Measurements from ENCODE around the gene DHCR7. TPM values are rescaled to one million over a fixed set of nuclear protein-coding genes. Genes with fewer than 3 reads are reported as not detected.
A peak's percentile ranks its signal among the peaks of the same experiment; 100 is the strongest.

The DHCR7 gene
- total and polyA plus RNA-seq, 4 donors: 32.3 to 115 (median 72.4) TPM

DNA sequence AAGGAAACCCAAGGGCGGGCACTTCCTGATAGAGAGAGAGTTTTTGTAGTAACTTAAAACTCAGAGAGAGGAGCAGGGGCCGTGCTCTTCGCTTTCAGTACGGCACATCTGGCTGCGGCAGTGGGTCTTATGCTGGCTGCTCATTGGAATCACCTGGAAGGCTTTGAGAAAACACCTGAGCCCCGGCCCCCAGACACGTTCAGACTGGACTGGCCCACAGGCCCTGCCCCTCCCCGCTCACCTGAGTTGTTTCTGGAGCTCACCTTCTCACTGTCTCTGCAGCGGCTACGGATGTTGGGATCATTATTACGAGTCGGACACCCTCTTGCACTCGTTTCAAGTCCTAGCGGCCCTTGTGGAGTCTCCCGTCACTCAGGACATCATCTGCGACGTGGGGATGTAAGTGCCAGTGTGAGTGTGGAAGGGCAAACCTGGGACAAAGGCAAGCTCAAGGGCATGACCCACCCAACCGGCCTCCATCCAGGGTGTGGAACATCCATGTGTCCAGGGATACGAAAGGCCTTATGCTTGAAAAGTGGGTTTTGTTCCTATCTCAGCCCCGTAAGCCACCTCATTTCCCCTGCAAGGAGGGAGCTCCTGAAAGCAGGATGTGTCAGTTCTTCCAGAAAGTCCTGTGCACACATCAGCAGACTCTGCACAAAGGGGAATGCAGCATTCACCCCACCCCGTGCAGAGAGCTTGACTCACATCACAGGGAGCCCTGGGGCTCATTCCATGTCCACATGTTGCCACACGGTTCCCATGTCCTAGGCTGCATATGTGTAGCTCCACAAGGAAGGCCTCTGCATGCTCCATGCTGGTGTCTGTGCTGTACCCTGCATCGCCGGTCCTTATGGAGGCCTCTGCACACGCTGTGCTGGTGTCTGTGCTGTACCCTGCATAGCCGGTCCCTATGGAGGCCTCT lies 10.2 kb upstream of the DHCR7 start:
- 94% methylated on average over 25 of the region's 26 CpGs for WGBS (ENCODE audit: insufficient coverage)
- no peak for DNase-seq (ENCODE audit: low read depth in 4 of 6, low spot score in 6 of 6)

GRCh38 chr11:71456831-71457230 lies 8.6 kb upstream of the DHCR7 start:
- Histone ChIP-seq H3K27ac (ENCODE audit: low read depth, low read length) (no peak overlapping the region), H3K36me3 (ENCODE audit: control insufficient read depth, insufficient read depth, low read length) (peaks cover 45% of the 10 kb centered on the region), H3K4me3 (ENCODE audit: low read depth, low read length) (no peak overlapping the region), H3K4me1 (ENCODE audit: control insufficient read depth, insufficient read depth, low read length) (peaks cover 30% of the 10 kb centered on the region), H3K9me3 (ENCODE audit: control insufficient read depth, insufficient read depth, low read length) (no peaks in the 10 kb centered on the region), H3K27me3 (ENCODE audit: control insufficient read depth, insufficient read depth, low read length) (no peaks in the 10 kb centered on the region)
- DNase-seq (ENCODE audit: low read depth in 4 of 6, low spot score in 6 of 6): no peak
- WGBS (ENCODE audit: insufficient coverage): 97% methylated on average over 9 of the region's 10 CpGs

More for the DNA sequence above, 10.2 kb upstream of the DHCR7 start:
- H3K4me1 ChIP-seq (ENCODE audit: control insufficient read depth, insufficient read depth, low read length): peaks cover 21% of the 10 kb centered on the region
- H3K9me3 ChIP-seq (ENCODE audit: control insufficient read depth, insufficient read depth, low read length): no peaks in the 10 kb centered on the region
- peaks cover 54% of the 10 kb centered on the region for H3K36me3 ChIP-seq (ENCODE audit: control insufficient read depth, insufficient read depth, low read length)
- H3K4me3 ChIP-seq (ENCODE audit: low read depth, low read length): no peak overlapping the region
- H3K27me3 ChIP-seq (ENCODE audit: control insufficient read depth, insufficient read depth, low read length): no peaks in the 10 kb centered on the region
- no peak overlapping the region for H3K27ac ChIP-seq (ENCODE audit: low read depth, low read length)

DNA sequence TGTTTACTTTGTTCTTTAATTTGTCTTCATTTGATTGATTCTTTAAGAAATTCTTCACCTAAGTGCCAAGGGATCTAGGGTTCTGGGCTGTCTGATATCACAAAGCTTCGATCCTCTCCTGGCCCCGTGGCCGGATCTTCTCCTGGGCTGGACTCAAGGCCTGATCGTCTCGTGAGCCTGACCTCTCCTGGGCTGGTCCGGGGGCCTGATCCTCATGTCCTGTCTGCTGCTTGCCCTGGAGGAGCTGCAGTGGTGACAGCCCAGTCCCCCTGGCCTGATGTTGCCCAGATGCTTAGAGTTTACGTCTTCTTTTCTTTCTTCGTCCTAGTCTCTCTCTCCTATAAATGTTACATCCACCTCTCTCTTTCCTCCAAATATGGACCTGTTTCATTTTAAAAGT lies 8.1 kb upstream of the DHCR7 start:
- WGBS (ENCODE audit: insufficient coverage): 95% methylated on average over 5 of the region's 8 CpGs
- peaks cover 40% of the 10 kb centered on the region for H3K36me3 ChIP-seq (ENCODE audit: control insufficient read depth, insufficient read depth, low read length)
- H3K9me3 ChIP-seq (ENCODE audit: control insufficient read depth, insufficient read depth, low read length): no peaks in the 10 kb centered on the region

GRCh38 chr11:71454470-71455113 lies 6.4 kb upstream of the DHCR7 start:
- Histone ChIP-seq H3K4me1 (ENCODE audit: control insufficient read depth, insufficient read depth, low read length) (peaks cover 35% of the 10 kb centered on the region), H3K9me3 (ENCODE audit: control insufficient read depth, insufficient read depth, low read length) (no peaks in the 10 kb centered on the region), H3K27ac (ENCODE audit: low read depth, low read length) (no peak overlapping the region), H3K27me3 (ENCODE audit: control insufficient read depth, insufficient read depth, low read length) (no peaks in the 10 kb centered on the region), H3K36me3 (ENCODE audit: control insufficient read depth, insufficient read depth, low read length) (peaks cover 33% of the 10 kb centered on the region), H3K4me3 (ENCODE audit: low read depth, low read length) (no peak overlapping the region)
- peak in 1 of 6 donors; percentile 66 for DNase-seq (ENCODE audit: low read depth in 4 of 6, low spot score in 6 of 6)
- WGBS (ENCODE audit: insufficient coverage): 70% methylated on average over 4 of the region's 7 CpGs

More for the DNA sequence above, 8.1 kb upstream of the DHCR7 start:
- Histone ChIP-seq H3K4me1 (ENCODE audit: control insufficient read depth, insufficient read depth, low read length) (peaks cover 33% of the 10 kb centered on the region), H3K4me3 (ENCODE audit: low read depth, low read length) (no peak overlapping the region), H3K27ac (ENCODE audit: low read depth, low read length) (no peak overlapping the region), H3K27me3 (ENCODE audit: control insufficient read depth, insufficient read depth, low read length) (no peaks in the 10 kb centered on the region)
- DNase-seq (ENCODE audit: low read depth in 4 of 6, low spot score in 6 of 6): no peak

GRCh38 chr11:71453918-71454304 lies 5.7 kb upstream of the DHCR7 start:
- H3K9me3 ChIP-seq (ENCODE audit: control insufficient read depth, insufficient read depth, low read length): no peaks in the 10 kb centered on the region
- 100% methylated on average over 2 of the region's 7 CpGs for WGBS (ENCODE audit: insufficient coverage)
- no peak for DNase-seq (ENCODE audit: low read depth in 4 of 6, low spot score in 6 of 6)
- no peak overlapping the region for H3K27ac ChIP-seq (ENCODE audit: low read depth, low read length)
- no peaks in the 10 kb centered on the region for H3K27me3 ChIP-seq (ENCODE audit: control insufficient read depth, insufficient read depth, low read length)
- peak overlapping the region; percentile 93 for H3K4me3 ChIP-seq (ENCODE audit: low read depth, low read length)
- H3K4me1 ChIP-seq (ENCODE audit: control insufficient read depth, insufficient read depth, low read length): peaks cover 35% of the 10 kb centered on the region
- H3K36me3 ChIP-seq (ENCODE audit: control insufficient read depth, insufficient read depth, low read length): peaks cover 26% of the 10 kb centered on the region

DNA sequence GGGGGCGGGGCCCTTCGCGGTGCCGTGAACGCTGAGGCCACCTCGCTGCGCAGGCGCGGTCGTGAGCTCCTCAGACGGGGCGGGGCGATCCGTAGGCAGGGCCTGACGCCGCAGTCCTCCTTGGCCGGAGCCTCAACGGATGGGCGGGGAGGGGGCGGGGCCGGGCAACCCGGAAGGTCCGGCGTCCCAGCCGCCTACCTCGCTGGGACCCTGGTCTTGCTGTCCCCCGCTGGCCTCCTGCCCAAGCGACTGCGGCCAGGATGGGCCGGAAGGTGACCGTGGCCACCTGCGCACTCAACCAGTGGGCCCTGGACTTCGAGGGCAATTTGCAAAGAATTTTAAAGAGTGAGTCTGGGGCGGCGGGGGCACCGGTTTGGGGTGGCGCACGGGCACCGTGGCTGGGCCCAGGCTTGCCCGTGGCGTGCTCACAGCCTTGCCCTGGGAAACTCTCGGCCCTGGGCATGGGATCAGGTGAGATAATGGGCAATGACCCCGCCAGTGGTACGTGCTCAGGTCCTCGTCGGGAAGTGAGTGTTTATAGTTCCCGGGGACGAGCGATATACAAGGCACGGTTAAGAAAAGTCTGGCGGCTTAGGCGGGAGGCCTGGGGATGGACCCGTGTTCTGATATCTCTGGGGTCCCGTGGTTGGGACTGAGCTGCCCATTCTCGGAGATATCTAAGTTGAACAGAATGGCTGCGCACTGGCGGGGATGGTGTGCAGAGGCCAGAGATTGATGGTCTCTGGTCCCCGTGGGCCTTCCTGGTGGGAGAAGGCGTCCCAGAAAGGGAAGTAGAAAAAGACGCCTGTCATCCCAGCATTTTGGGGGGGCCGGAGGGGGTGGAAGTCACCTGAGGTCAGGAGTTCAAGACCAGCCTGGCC lies 5.1 kb upstream of the DHCR7 start, which contains the start of gene NADSYN1:
TSS of gene NADSYN1 (plus strand) at position 167 of the 881 bp plus-strand sequence. CDS start at position 261, 94 bp downstream.
- Histone ChIP-seq H3K4me3 (ENCODE audit: low read depth, low read length) (peak within 1 kb of the TSS; percentile 93), H3K36me3 (ENCODE audit: control insufficient read depth, insufficient read depth, low read length) (peaks cover 19% of the 10 kb centered on the region), H3K27ac (ENCODE audit: low read depth, low read length) (peak within 1 kb of the TSS; percentile 44), H3K4me1 (ENCODE audit: control insufficient read depth, insufficient read depth, low read length) (peaks cover 37% of the 10 kb centered on the region), H3K27me3 (ENCODE audit: control insufficient read depth, insufficient read depth, low read length) (no peaks in the 10 kb centered on the region), H3K9me3 (ENCODE audit: control insufficient read depth, insufficient read depth, low read length) (no peaks in the 10 kb centered on the region)
- WGBS (ENCODE audit: insufficient coverage): under 1% methylated on average over 57 of the region's 61 CpGs
- peak; percentile 82 to 98 (median 92) for DNase-seq (ENCODE audit: low read depth in 4 of 6, low spot score in 6 of 6)

DNA sequence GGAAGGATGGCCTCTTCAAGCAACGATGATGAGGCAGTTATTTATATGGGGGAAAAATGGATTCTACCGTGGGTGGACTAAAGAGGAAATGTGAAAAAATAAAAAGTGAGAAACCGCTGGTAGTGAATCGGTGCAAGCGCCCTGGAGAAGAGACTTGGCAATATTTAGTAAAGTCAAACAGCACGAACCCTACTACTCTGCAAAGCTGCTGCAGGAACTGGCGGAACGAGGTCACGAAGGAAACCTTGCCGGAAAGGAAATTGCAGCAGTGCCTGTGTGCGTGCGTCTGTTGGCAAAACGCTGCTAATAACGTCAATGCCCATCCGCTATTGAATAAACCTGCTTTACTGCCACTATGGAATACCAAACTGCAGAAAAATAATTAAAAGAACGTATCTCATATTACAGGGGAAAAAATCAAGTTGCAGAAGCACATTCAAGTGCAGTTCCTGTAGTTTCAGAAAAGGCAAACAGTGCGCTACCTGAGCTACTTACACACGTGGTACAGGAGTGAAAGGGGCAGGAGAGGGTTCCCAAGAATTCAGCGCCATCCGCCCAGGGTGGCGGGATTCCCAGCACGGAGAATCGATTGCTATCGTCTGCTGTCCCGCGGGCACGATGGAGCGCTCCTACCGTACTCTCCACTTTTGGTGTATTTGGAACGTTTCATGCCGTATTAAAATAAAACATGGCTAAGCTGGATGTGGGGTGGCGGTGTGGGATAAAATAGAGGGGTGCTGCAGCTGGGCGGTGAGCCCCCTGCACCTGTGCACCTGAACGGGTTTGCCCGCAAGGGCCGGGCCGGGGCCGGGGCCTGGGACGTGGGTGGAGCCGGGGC lies 4.2 kb upstream of the DHCR7 start:
- Histone ChIP-seq H3K27me3 (ENCODE audit: control insufficient read depth, insufficient read depth, low read length) (no peaks in the 10 kb centered on the region), H3K4me3 (ENCODE audit: low read depth, low read length) (peak overlapping the region; percentile 93), H3K9me3 (ENCODE audit: control insufficient read depth, insufficient read depth, low read length) (no peaks in the 10 kb centered on the region), H3K27ac (ENCODE audit: low read depth, low read length) (peak overlapping the region; percentile 44), H3K36me3 (ENCODE audit: control insufficient read depth, insufficient read depth, low read length) (peaks cover 12% of the 10 kb centered on the region), H3K4me1 (ENCODE audit: control insufficient read depth, insufficient read depth, low read length) (peaks cover 42% of the 10 kb centered on the region)
- WGBS (ENCODE audit: insufficient coverage): 5% methylated on average over 30 of the region's 40 CpGs
- peak in 4 of 6 donors; percentile 26 to 79 (median 52) for DNase-seq (ENCODE audit: low read depth in 4 of 6, low spot score in 6 of 6)

DNA sequence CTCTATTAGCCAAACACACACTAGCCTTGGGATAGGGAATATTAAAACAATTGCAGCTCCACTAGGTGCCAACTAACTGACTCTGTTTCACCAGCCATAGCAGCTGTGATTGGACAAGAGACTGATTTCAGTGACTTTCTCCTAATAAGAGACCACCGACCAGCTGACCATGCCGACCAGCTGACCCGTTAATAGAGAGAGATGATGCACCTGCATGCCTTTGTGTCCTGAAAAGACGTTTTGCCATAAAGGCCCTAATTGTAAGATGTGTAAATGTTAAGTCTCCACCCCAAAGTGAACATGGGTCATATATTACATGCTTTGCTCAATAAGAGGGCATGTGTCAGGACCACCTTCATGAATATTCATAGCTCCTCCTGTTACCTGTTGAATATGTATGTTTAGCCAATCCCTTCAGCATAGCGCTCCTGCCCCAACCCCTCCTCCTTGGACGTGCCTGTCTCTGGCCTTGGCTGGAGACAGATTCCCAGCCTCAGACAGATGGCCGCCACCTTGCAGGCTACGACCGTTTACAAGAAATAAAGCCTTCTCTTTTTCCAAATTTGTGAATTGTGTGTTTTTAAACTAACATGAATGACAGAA lies 3.5 kb upstream of the DHCR7 start:
- peaks cover 44% of the 10 kb centered on the region for H3K4me1 ChIP-seq (ENCODE audit: control insufficient read depth, insufficient read depth, low read length)
- no peaks in the 10 kb centered on the region for H3K9me3 ChIP-seq (ENCODE audit: control insufficient read depth, insufficient read depth, low read length)
- peaks cover 6% of the 10 kb centered on the region for H3K36me3 ChIP-seq (ENCODE audit: control insufficient read depth, insufficient read depth, low read length)
- peak overlapping the region; percentile 44 for H3K27ac ChIP-seq (ENCODE audit: low read depth, low read length)
- peak in 2 of 6 donors; percentile 35 to 36 for DNase-seq (ENCODE audit: low read depth in 4 of 6, low spot score in 6 of 6)
- WGBS (ENCODE audit: insufficient coverage): 25% methylated on average over 2 of the region's 9 CpGs
- no peak overlapping the region for H3K4me3 ChIP-seq (ENCODE audit: low read depth, low read length)
- no peaks in the 10 kb centered on the region for H3K27me3 ChIP-seq (ENCODE audit: control insufficient read depth, insufficient read depth, low read length)

Measured in spinal cord (tissue), 10 donors.